Measurements from ENCODE around the gene COMMD4.

DNA sequence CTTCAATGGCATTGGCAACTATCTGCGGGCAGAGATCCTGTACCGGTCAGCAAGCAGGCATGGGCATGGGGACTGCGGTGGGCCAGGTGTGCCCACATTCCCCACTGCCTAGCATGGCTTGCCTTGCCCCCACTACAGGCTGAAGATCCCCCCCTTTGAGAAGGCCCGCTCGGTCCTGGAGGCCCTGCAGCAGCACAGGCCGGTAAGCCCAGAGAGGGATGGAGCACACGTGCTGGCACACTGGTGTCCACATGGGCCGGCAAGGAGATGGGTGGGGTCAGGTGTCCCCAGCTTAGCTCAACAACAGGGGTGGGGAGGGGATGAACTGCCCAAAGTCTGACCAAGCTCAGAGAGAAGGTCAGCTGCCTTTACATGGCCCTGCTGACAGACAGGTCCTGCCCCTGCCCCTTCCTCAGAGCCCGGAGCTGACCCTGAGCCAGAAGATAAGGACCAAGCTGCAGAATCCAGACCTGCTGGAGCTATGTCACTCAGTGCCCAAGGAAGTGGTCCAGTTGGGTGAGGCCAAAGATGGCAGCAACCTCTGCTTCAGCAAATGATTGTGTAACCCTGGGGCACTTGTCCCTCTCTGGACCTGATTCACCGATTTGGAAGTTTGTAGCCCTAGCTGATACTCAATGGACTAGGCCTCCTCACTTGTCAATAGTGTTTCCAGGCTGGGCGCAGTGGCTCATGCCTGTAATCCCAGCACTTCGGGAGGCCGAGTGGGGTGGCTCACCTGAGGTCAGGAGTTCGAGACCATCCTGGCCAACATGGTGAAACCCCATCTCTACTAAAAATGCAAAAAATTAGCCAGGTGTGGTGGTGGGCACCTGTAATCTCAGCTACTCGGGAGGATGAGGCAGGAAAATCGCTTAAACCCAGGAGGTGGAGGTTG lies 16.6 kb downstream of the COMMD4 start:
- TF ChIP-seq MAFK (IDR thresholded peaks at IDR 0.05; ENCODE audit: low read depth, low read length) = no peak
- TF ChIP-seq EZH2 (IDR thresholded peaks at IDR 0.05; ENCODE audit: low read depth, low read length, severe bottlenecking) = no peak
- TF ChIP-seq CBX5 (IDR thresholded peaks at IDR 0.05; ENCODE audit: low read depth, low read length) = no peak
- no peak for TF ChIP-seq JUN (IDR thresholded peaks at IDR 0.05; ENCODE audit: low read depth, low read length)
- TF ChIP-seq HDAC2 (IDR thresholded peaks at IDR 0.05; ENCODE audit: borderline replicate concordance in 1 of 2, low read depth in 2 of 2, low read length in 2 of 2) = no peak
- no peak for TF ChIP-seq GABPA (IDR thresholded peaks at IDR 0.05; ENCODE audit: borderline replicate concordance, insufficient read depth, low read length)
- TF ChIP-seq, protein P1, sequence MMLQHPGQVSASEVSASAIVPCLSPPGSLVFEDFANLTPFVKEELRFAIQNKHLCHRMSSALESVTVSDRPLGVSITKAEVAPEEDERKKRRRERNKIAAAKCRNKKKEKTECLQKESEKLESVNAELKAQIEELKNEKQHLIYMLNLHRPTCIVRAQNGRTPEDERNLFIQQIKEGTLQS (IDR thresholded peaks at IDR 0.05; ENCODE audit: insufficient read depth, low read depth, low read length) = no peak
- TF ChIP-seq POLR2A (IDR thresholded peaks at IDR 0.05; ENCODE audit: control extremely low read depth in 1 of 2, low read depth in 2 of 2, low read length in 2 of 2) = no peak
- TF ChIP-seq EGR1 (IDR thresholded peaks at IDR 0.05; ENCODE audit: borderline replicate concordance, low read depth, low read length) = no peak
- no peak for TF ChIP-seq POLR2AphosphoS5 (IDR thresholded peaks at IDR 0.05; ENCODE audit: low read depth, low read length)
